Mononuclear cell (primary cell): ENCODE measurements around the gene GPR37. TPM values are rescaled to one million over a fixed set of nuclear protein-coding genes. Genes with fewer than 3 reads are reported as not detected.

ENCODE experiments used
- H3K27me3 ChIP-seq: 2 replicates; pipeline ENCODE4 v1.6.0; 2011; ENCODE audit warnings: low read length, control low read depth; ENCODE audit not compliant: insufficient read depth
- H3K4me1 ChIP-seq: 2 replicates; pipeline ENCODE4 v1.5.1; 2011; ENCODE audit warnings: mild to moderate bottlenecking, low read length, control low read depth; ENCODE audit not compliant: insufficient read depth
- H3K4me3 ChIP-seq: 2 replicates; pipeline ENCODE4 v1.5.1; 2011; ENCODE audit warnings: mild to moderate bottlenecking, low read length, moderate library complexity
- H3K9me3 ChIP-seq: 2 replicates; pipeline ENCODE4 v1.5.1; 2011; ENCODE audit warnings: low read depth, mild to moderate bottlenecking, control low read depth, low read length
- total RNA-seq: library from RNA; depleted of rRNA; stranded (reverse); fragments of >200 nt; gene quantifications from one replicate; pipeline ENCODE4 v1.2.3, GENCODE V29; 2012

Gene GPR37
- total RNA-seq, 1 donor, result 0.10 TPM

- H3K27me3 ChIP-seq, result no peaks in the 10 kb centered on the region
- no peak overlapping the region for H3K4me3 ChIP-seq
- H3K4me1 ChIP-seq, result no peaks in the 10 kb centered on the region
- no peaks in the 10 kb centered on the region for H3K9me3 ChIP-seq
Measured at GRCh38 chr7:124784879-124785818, 19.6 kb upstream of the GPR37 start.

GRCh38 chr7:124783271-124783670 lies 17.7 kb upstream of the GPR37 start:
- Histone ChIP-seq H3K9me3 (no peaks in the 10 kb centered on the region), H3K4me1 (no peaks in the 10 kb centered on the region), H3K27me3 (no peaks in the 10 kb centered on the region), H3K4me3 (no peak overlapping the region)

- no peaks in the 10 kb centered on the region for H3K9me3 ChIP-seq
- H3K4me3 ChIP-seq, result no peak overlapping the region
- no peaks in the 10 kb centered on the region for H3K27me3 ChIP-seq
- no peaks in the 10 kb centered on the region for H3K4me1 ChIP-seq
Measured at GRCh38 chr7:124781907-124782734, 16.5 kb upstream of the GPR37 start.

GRCh38 chr7:124781418-124781817 lies 15.8 kb upstream of the GPR37 start:
- no peaks in the 10 kb centered on the region for H3K27me3 ChIP-seq
- H3K4me3 ChIP-seq, result no peak overlapping the region
- no peaks in the 10 kb centered on the region for H3K9me3 ChIP-seq
- H3K4me1 ChIP-seq, result no peaks in the 10 kb centered on the region

- Histone ChIP-seq H3K4me1 (no peaks in the 10 kb centered on the region), H3K4me3 (no peak overlapping the region), H3K27me3 (no peaks in the 10 kb centered on the region), H3K9me3 (no peaks in the 10 kb centered on the region)
Measured at GRCh38 chr7:124780608-124781007, 15.0 kb upstream of the GPR37 start.

GRCh38 chr7:124780056-124780455 lies 14.5 kb upstream of the GPR37 start:
- Histone ChIP-seq H3K4me1 (no peaks in the 10 kb centered on the region), H3K27me3 (no peaks in the 10 kb centered on the region), H3K9me3 (no peaks in the 10 kb centered on the region), H3K4me3 (no peak overlapping the region)

GRCh38 chr7:124779620-124780019 lies 14.0 kb upstream of the GPR37 start:
- no peaks in the 10 kb centered on the region for H3K4me1 ChIP-seq
- no peaks in the 10 kb centered on the region for H3K9me3 ChIP-seq
- no peak overlapping the region for H3K4me3 ChIP-seq
- H3K27me3 ChIP-seq, result no peaks in the 10 kb centered on the region

GRCh38 chr7:124779194-124779593 lies 13.6 kb upstream of the GPR37 start:
- H3K27me3 ChIP-seq, result no peaks in the 10 kb centered on the region
- no peaks in the 10 kb centered on the region for H3K4me1 ChIP-seq
- H3K9me3 ChIP-seq, result no peaks in the 10 kb centered on the region
- no peak overlapping the region for H3K4me3 ChIP-seq

GRCh38 chr7:124777268-124777667 lies 11.7 kb upstream of the GPR37 start:
- Histone ChIP-seq H3K9me3 (no peaks in the 10 kb centered on the region), H3K4me3 (no peak overlapping the region), H3K4me1 (no peaks in the 10 kb centered on the region), H3K27me3 (no peaks in the 10 kb centered on the region)

GRCh38 chr7:124776153-124776552 lies 10.6 kb upstream of the GPR37 start:
- Histone ChIP-seq H3K4me1 (no peaks in the 10 kb centered on the region), H3K4me3 (no peak overlapping the region), H3K27me3 (no peaks in the 10 kb centered on the region), H3K9me3 (no peaks in the 10 kb centered on the region)

- Histone ChIP-seq H3K9me3 (no peaks in the 10 kb centered on the region), H3K4me3 (no peak overlapping the region), H3K27me3 (no peaks in the 10 kb centered on the region), H3K4me1 (no peaks in the 10 kb centered on the region)
Measured at GRCh38 chr7:124775422-124775821, 9.8 kb upstream of the GPR37 start.

GRCh38 chr7:124773938-124774337 lies 8.3 kb upstream of the GPR37 start:
- no peak overlapping the region for H3K4me3 ChIP-seq
- no peaks in the 10 kb centered on the region for H3K4me1 ChIP-seq
- H3K27me3 ChIP-seq, result no peaks in the 10 kb centered on the region
- H3K9me3 ChIP-seq, result no peaks in the 10 kb centered on the region

- Histone ChIP-seq H3K9me3 (no peaks in the 10 kb centered on the region), H3K27me3 (peaks cover 3% of the 10 kb centered on the region), H3K4me1 (no peaks in the 10 kb centered on the region)
Measured at GRCh38 chr7:124773339-124773738, 7.7 kb upstream of the GPR37 start.

GRCh38 chr7:124769136-124769535 lies 3.5 kb upstream of the GPR37 start:
- Histone ChIP-seq H3K9me3 (no peaks in the 10 kb centered on the region), H3K4me1 (peaks cover 18% of the 10 kb centered on the region), H3K27me3 (peaks cover 35% of the 10 kb centered on the region), H3K4me3 (no peak overlapping the region)

More at GRCh38 chr7:124773339-124773738, 7.7 kb upstream of the GPR37 start:
- H3K4me3 ChIP-seq, result no peak overlapping the region

GRCh38 chr7:124768525-124768924 lies 2.9 kb upstream of the GPR37 start:
- Histone ChIP-seq H3K4me3 (no peak overlapping the region), H3K27me3 (peaks cover 41% of the 10 kb centered on the region), H3K9me3 (no peaks in the 10 kb centered on the region), H3K4me1 (peaks cover 20% of the 10 kb centered on the region)
